Measurements from ENCODE around the gene UBE2E1.

Gene UBE2E1

DNA sequence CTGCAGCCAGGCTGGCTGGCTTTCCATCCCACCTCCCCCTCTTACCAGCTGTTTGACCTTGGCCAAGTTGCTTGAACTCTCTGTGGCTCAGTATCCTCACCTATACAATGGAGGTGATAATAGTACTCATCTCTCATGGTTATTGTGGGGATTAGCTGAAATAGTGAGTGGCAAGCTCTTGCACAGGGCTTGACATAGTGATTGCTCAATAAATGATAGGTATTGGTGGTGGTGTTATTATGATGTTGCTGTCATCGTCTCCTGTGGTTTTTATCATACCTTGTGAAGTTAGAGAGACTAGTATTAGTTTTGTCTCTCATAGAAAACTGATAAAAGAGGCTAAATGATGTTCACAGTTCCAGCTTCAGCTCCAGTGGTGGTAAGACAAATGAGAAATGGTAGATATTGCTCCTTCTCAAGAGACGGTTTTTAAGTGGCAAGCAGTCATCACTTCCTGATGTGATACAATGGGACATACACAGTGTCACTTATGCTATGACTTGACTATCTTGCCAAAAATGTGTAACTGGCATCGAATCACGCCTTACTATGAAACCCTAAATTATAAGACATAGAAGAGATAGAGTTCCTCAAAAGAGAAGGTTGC lies 12.1 kb upstream of the UBE2E1 start:
- DNase-seq (ENCODE audit: extremely low read depth in 1 of 2, low read depth in 1 of 2), result no peak

DNA sequence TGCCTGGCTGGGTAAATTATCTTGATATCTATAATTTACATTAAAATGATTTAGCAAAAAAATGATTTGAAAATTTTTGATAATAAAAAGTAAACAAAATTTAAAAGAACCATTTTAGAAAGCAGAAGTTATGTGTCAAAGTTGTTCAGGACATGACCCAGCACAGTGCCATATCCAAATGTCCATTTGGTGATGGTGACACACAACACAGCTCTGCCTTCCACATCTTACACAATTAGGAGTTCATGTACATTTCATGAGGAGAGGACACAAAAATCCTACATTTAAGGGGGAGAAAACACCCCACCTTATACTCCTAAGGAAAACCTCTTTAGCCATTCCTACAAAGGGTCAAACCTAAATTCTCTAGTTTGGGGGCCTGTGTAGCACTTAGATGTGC lies 10.7 kb upstream of the UBE2E1 start:
- DNase-seq (ENCODE audit: extremely low read depth in 1 of 2, low read depth in 1 of 2), result no peak

DNA sequence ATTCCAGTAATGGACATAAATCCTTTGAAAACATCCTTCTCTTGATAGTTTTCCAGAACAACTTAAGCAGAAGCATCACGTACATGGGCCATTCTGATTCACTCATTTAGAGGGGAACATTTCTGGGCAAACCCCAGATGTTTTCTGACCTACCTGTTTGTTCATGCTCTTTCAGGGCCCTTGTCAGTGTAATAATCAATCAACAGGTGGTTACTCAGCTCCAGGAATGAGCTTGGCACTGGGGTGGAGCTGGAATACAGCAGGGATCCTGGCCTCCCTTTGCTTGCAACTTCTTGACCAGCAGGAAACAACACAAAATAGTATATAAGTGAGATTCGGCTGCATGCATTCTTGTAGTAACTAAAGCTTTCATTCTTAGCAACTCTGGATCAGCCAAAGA lies 9.2 kb upstream of the UBE2E1 start:
- no peak for DNase-seq (ENCODE audit: extremely low read depth in 1 of 2, low read depth in 1 of 2)

DNA sequence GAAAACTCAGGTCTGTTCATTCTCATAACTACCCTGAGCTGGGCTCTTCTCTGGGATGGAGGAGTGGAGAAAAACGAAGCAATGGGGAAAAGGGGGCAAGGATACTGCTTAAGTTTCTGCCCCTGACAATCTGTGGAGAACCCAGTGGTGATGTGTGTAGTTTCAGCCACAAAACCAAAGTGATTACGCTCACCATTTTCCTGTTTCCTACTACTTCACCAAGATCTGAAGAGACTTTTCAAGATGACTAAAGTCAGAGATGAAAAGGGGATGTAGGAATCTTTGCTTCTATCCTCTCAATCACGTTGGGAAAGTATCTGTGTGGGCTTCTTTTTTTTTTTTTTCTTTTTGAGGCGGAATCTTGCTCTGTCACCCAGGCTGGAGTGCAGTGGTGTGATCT lies 8.3 kb upstream of the UBE2E1 start:
- DNase-seq (ENCODE audit: extremely low read depth in 1 of 2, low read depth in 1 of 2), result no peak

GRCh38 chr3:23798456-23798855 lies 7.3 kb upstream of the UBE2E1 start:
- DNase-seq (ENCODE audit: extremely low read depth in 1 of 2, low read depth in 1 of 2), result no peak

GRCh38 chr3:23798876-23799275 lies 6.9 kb upstream of the UBE2E1 start:
- DNase-seq (ENCODE audit: extremely low read depth in 1 of 2, low read depth in 1 of 2), result no peak

GRCh38 chr3:23800731-23801130 lies 5.0 kb upstream of the UBE2E1 start:
- no peak for DNase-seq (ENCODE audit: extremely low read depth in 1 of 2, low read depth in 1 of 2)

DNA sequence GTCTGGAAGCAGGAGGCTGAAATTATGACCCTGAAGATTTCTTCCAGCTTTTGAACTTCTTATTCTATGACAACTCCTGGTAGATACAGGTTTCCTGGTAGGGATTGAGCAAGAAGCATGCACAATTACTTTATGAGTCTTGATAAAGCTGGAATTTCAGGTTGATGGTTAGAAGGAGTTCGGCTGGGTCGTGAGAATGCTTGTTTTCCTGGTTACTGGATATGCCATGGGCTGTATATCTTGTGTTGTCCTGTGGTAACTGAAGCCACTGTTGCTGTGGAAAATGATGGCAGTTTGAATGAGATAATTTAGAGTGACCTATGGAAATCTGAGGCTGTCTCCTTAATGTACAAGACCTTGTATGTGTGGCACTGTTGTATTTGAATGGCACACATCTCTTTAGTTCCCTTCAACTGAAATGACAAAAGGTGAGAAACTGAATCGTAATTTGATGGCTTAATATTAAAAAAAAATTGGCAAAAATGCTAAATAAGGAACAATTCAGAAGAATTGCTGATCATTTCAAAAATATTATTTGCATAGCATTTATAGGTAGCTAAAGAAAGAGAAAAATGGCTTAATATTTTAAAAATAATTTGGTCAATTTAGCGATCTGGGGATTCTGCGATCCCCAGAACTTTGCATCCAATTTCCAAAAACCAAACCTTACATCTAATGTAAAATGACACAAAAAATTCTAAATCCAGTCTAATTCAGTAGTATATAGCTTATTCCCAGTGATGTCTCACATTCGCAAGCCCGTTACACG lies 1.1 kb upstream of the UBE2E1 start:
- no peak for DNase-seq (ENCODE audit: extremely low read depth in 1 of 2, low read depth in 1 of 2)

DNA sequence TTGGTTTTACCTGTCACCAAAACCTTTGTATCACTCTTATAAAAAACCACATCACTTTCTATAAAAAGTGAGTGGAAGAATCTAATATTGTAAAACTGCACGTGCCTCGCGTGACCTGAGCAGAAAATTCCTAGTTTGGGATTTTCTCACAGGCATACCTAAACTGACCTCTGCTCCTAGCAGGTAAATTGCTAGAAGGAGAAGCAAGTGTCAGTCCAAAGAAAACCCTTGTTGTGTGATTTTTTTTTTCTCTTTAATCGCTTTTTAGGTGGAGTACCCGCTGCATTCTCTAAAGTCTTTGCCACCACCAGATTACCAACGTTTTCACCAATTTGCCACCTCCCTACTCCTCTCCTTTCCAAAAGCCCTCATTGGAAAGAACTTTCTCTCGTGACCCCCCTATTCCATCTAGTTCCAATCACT lies 534 bp upstream of the UBE2E1 start:
- DNase-seq (ENCODE audit: extremely low read depth in 1 of 2, low read depth in 1 of 2), result no peak

GRCh38 chr3:23806534-23807423 lies 1.0 kb downstream of the UBE2E1 start:
- DNase-seq (ENCODE audit: extremely low read depth in 1 of 2, low read depth in 1 of 2), result no peak

- DNase-seq (ENCODE audit: extremely low read depth in 1 of 2, low read depth in 1 of 2), result no peak
Measured at GRCh38 chr3:23807424-23808015, 1.8 kb downstream of the UBE2E1 start.

DNA sequence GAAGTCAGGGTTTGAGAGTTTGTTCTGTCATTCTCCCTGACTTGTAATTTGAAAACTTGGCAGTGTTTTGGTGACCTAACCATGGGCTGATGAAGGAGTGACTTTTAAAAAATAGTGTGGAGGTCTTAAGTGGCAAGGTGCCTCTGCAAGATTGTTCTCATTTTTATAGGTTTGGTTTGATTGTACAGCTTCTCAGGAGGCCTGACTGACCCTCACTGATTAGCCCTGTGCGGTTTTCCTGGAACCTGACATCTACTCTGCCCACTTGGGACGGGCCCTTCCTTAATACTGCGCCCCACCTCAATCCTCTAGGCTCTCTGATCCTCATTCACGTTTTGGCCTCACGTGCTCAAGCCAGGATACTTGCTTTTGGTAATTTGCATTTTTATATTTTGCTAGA lies 2.8 kb downstream of the UBE2E1 start:
- DNase-seq (ENCODE audit: extremely low read depth in 1 of 2, low read depth in 1 of 2), result no peak

DNA sequence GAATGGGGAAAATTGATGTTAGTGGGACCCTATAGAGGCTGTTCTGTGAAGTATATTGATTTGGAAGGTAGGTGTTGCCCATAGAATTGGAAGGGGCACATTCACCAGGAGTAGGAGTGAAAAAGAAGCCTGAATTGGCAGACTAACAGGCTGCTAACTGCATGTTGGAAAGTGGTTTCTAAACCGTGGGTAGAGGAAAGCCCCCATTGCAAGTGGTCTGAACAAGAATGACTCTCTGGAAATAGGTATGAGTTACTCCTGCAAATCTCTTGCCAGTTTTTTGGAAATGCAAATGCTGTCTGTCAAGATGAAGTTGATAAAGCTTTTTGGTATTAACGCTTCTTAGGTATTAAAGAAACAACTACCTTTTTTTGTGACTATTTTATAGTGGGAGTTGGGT lies 3.5 kb downstream of the UBE2E1 start:
- no peak for DNase-seq (ENCODE audit: extremely low read depth in 1 of 2, low read depth in 1 of 2)

GRCh38 chr3:23809840-23810342 lies 4.1 kb downstream of the UBE2E1 start:
- DNase-seq (ENCODE audit: extremely low read depth in 1 of 2, low read depth in 1 of 2), result no peak

DNA sequence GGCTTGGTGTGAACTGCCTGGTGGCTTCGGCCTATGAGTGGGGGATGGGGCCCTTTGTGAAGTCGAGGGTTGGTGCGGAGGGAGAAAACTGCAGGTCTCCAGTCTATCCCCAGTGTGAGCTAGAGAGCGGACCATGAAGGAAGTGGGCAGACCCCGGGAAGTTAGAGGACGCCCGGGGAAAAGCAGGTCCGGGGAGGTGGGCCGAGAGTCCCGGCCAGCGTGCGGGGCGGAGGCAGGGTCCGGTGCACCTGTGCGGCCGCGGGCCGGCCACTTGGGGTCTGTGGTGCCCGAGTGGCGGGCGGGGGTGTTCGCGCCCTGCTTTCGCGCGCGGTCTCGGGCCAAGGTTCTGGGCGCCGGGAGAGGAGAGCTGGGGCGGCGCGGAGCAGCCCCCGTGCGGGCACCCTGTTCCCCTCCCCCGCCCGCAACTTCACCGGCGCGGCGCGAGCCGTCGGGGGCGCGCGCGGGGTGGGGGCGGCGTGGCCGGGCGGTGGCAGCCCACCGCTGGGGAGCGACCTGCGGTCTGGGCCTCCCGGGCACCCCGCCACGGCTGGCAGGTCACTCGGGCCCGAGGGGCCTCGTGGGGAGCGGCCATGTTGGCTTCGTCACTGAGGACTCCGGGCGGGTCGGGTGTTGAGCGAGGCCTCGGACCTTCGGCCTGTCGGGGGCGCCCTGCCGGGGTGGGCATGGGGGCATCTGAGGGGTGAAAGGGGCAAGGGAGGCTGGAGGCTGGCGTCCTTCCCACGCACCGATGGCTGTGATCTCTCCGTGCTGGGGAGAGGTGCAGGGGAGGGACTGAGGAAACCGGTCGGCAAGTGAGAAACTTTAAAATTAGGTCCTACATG lies 4.8 kb downstream of the UBE2E1 start:
- DNase-seq (ENCODE audit: extremely low read depth in 1 of 2, low read depth in 1 of 2), result peak in 1 of 2 donors; percentile 8

DNA sequence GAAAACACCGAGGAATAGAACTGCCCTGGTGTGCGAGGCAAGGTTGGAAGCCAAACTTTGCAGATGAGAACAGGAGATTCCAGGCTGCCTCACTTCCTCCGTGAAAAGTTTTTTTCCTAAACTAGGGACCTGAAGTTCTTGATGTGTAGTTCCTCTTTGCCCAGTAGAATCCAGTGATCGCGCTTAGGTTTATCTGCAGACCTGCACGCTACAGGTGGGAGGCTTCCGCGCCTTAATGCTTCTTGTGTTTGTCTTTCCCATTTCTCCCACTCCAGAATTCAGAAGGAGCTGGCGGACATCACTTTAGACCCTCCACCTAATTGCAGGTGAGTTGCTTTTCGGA lies 5.4 kb downstream of the UBE2E1 start:
- DNase-seq (ENCODE audit: extremely low read depth in 1 of 2, low read depth in 1 of 2), result no peak

DNA sequence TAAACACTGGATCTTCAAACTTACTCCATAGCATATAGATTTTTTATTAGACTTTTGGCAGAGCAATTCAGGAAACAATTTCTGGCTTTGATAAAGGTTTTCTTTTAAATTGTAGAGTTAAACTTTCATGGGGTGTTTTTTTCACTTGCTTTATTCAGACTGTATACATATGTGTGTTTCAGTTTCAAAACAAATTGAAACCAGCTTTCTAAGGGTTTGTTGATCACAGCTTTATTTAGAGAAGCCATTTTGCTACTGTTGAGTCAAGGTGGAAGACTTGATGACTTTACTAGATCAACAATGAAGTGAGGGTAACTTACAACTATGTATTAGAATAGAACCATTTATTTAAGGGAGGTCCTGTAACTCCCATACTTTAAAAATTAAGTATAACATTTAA lies 6.2 kb downstream of the UBE2E1 start:
- no peak for DNase-seq (ENCODE audit: extremely low read depth in 1 of 2, low read depth in 1 of 2)

DNA sequence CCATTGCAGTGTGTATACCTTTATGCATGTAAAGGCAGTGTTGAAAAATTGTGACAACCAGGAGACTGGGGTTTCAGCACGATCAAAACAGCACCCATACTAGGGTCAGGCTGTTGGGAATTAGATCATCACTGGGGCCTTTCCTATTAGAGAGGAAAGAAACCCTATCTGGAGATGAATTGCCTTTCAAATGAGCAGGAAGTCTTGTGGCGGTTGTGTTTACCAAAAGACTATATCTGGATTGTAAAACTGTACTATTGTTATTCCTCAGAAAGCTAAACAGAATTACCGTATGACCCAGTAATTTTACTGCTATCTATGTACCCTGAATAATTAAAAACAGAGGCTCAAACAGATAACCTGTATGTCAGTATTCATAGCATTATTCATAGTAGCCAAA lies 10.1 kb downstream of the UBE2E1 start:
- no peak for DNase-seq (ENCODE audit: extremely low read depth in 1 of 2, low read depth in 1 of 2)

- DNase-seq (ENCODE audit: extremely low read depth in 1 of 2, low read depth in 1 of 2), result no peak
Measured at GRCh38 chr3:23816721-23817120, 11.0 kb downstream of the UBE2E1 start.

GRCh38 chr3:23817508-23818223 lies 11.9 kb downstream of the UBE2E1 start:
- no peak for DNase-seq (ENCODE audit: extremely low read depth in 1 of 2, low read depth in 1 of 2)

Data from activated CD8-positive, alpha-beta memory T cell treated with anti-CD3 and anti-CD28 coated beads for 1 hour (primary cell).